Ovary (tissue), 9 donors: ENCODE data around the gene PTPN20. TPM values are rescaled to one million over a fixed set of nuclear protein-coding genes. Genes with fewer than 3 reads are reported as not detected.

Source experiments
- DNase-seq, 5 donors: peaks; one replicate each; pipeline ENCODE4 v3.0.0-alpha.2; 2019 to 2020
- H3K27ac ChIP-seq, 2 donors: fragments of 200-600 bp; one replicate each; pipeline versions ENCODE4 v1.5.1 to v1.8.0; 2019 to 2022
- H3K27me3 ChIP-seq: fragments of 200-600 bp; one replicate; pipeline ENCODE4 v1.8.0; 2022
- H3K36me3 ChIP-seq: fragments of 200-600 bp; sonication (generic); one replicate; pipeline ENCODE4 v1.5.1; 2019
- H3K4me1 ChIP-seq: one replicate; pipeline ENCODE4 v1.8.1; 2013; ENCODE audit warnings: mild to moderate bottlenecking, moderate library complexity; ENCODE audit not compliant: insufficient read depth
- H3K4me3 ChIP-seq: fragments of 200-600 bp; sonication (generic); one replicate; pipeline ENCODE4 v1.5.1; 2017
- H3K9me3 ChIP-seq, 2 donors: fragments of 200-600 bp in 1 of 2; sonication (generic) in 1 of 2; one replicate each; pipeline versions ENCODE4 v1.5.1 to v1.8.1; 2013 to 2019; ENCODE audit warnings: mild to moderate bottlenecking in 1 of 2, moderate library complexity in 1 of 2
- EP300 ChIP-seq: sonication (generic); formaldehyde crosslinking; IDR thresholded peaks from one replicate; pipeline ENCODE4 v1.6.1; 2017; ENCODE audit warnings: antibody characterized with exemption
- POLR2A ChIP-seq: fragments of 450-650 bp; IDR thresholded peaks from one replicate; pipeline ENCODE4 v1.6.1; 2017; ENCODE audit warnings: antibody characterized with exemption, mild to moderate bottlenecking, moderate library complexity
- WGBS, 3 donors: extraction: QIAGEN DNeasy Blood & Tissue Kit in 1 of 3; methylation state at CpG; one replicate each; pipeline versions ENCODE4 v1.1.5 to v1.1.7; 2013 to 2017; 5-methylcytosine and 5-hydroxymethylcytosine counted together
- intact Hi-C, 4 donors: fragments of 100-400 bp; cut with DNase I; formaldehyde crosslinking; loops; one replicate each; pipeline versions ENCODE4 v1.11.0 to v1.15.1; 2022 to 2023
- polyA plus RNA-seq, 2 donors: library from polyadenylated mRNA; stranded (reverse); fragments of 200-250 nt in 1 of 2; fragments of 350-450 nt in 1 of 2; fragmentation: Illumina TruSeq in 1 of 2; extraction: RNeasy Lipid Tissue Mini Kit (QIAGEN cat#74804) in 1 of 2; gene quantifications; one replicate each; pipeline ENCODE4 v1.2.3, GENCODE V29; 2013 to 2014
- total RNA-seq, 7 donors: library from RNA; depleted of rRNA in 2 of 7; stranded (reverse); fragments of >200 nt in 2 of 7; fragmentation: NEBNext Ultra II Directional in 3 of 7; extraction: Animal tissue kit (Norgen Biotek cat#: 25700) in 3 of 7; gene quantifications; one replicate each; pipeline versions ENCODE4 v1.1.0 to v1.2.4, GENCODE V29; 2016 to 2023
- TF ChIP-seq, protein P1 (sequence below), 3 donors: fragments of 450-650 bp in 2 of 3; fragments of 200-600 bp in 1 of 3; IDR thresholded peaks; one replicate each; pipeline versions ENCODE4 v1.5.1 to v1.8.0; 2016 to 2022; ENCODE audit warnings: antibody characterized with exemption in 3 of 3, mild to moderate bottlenecking in 1 of 3
- donor health status: DM: no; HTN: no; CAD: no; lungs with moderate emphysema.
- donor health status: DM: no; HTN: no; CAD: no.
- donor health status: Bipolar disorder and iron deficiency.
- donor health status: DM: yes; HTN: yes; CAD: no.
- donor health status: DM: no; HTN: no; CAD: no.
- donor health status: DM: yes; HTN: yes; CAD: no.

The PTPN20 gene
- total and polyA plus RNA-seq, 9 donors = 1.5 to 8.7 (median 5.0) TPM

DNA sequence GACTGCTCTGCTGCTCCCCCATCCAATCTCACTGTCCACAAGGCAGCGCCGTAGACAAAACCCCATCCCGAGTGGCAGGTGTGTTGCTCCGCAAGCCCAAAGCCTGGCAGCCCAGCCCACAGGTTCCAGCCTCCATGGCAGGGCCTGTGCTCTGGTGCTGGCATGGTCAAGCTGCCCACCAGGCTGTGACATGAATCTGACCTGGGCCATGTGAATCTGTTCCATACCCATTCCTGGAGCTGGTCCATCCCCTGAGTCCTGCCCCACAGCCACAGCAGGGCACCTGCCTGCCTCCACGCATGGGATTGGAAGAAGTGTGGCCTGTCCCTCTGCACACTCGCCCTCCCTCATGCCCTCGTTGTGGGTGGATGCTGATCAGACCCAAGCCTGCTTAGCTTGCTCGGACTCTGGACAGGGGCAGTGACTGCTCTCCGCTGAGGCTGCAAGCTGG is 128.8 kb downstream of the PTPN20 start:
- Histone ChIP-seq H3K4me1 (no peaks in the 10 kb centered on the region), H3K27me3 (no peaks in the 10 kb centered on the region), H3K4me3 (no peak overlapping the region), H3K36me3 (no peaks in the 10 kb centered on the region), H3K9me3 (no peaks in the 10 kb centered on the region), H3K27ac (no peak overlapping the region)
- 89 to 94% (median 91%) methylated on average over 8 to 9 of the region's 9 CpGs for WGBS, 3 donors
- TF ChIP-seq POLR2A (no peak), EP300 (no peak)
- TF ChIP-seq, protein P1, sequence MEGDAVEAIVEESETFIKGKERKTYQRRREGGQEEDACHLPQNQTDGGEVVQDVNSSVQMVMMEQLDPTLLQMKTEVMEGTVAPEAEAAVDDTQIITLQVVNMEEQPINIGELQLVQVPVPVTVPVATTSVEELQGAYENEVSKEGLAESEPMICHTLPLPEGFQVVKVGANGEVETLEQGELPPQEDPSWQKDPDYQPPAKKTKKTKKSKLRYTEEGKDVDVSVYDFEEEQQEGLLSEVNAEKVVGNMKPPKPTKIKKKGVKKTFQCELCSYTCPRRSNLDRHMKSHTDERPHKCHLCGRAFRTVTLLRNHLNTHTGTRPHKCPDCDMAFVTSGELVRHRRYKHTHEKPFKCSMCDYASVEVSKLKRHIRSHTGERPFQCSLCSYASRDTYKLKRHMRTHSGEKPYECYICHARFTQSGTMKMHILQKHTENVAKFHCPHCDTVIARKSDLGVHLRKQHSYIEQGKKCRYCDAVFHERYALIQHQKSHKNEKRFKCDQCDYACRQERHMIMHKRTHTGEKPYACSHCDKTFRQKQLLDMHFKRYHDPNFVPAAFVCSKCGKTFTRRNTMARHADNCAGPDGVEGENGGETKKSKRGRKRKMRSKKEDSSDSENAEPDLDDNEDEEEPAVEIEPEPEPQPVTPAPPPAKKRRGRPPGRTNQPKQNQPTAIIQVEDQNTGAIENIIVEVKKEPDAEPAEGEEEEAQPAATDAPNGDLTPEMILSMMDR (IDR thresholded peaks at IDR 0.05) = no peak
- peak in 1 of 5 donors; percentile 19 for DNase-seq
- intact Hi-C loops = no loop called here

DNA sequence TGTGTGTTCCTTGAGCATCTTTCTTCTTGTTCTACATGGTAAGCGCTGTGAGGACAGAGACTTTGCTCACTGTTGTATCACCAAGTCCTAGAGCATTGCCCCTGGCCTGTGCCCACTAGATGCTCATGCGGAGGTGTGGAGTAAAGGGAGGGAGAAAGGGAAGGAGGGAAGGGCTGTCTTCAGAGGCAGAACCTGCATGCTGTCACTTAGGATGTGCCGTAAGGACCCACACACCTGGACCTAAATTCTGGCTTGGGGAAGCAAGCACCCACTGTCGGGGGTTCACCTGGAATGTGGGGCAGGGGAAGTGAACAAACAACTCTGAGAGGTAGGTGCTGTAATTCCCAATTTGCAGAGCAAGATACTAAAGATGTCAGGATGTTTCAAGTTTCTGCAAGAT is 129.5 kb downstream of the PTPN20 start:
- Histone ChIP-seq H3K4me3 (no peak overlapping the region), H3K4me1 (no peaks in the 10 kb centered on the region), H3K36me3 (no peaks in the 10 kb centered on the region), H3K27me3 (no peaks in the 10 kb centered on the region), H3K27ac (no peak overlapping the region), H3K9me3 (no peaks in the 10 kb centered on the region)
- WGBS, 3 donors = 85 to 93% (median 88%) methylated on average over 4 of the region's 4 CpGs
- no peak for DNase-seq
- TF ChIP-seq, protein P1 (IDR thresholded peaks at IDR 0.05) = no peak
- TF ChIP-seq POLR2A = no peak
- no peak for TF ChIP-seq EP300
- intact Hi-C loops = no loop called here

DNA sequence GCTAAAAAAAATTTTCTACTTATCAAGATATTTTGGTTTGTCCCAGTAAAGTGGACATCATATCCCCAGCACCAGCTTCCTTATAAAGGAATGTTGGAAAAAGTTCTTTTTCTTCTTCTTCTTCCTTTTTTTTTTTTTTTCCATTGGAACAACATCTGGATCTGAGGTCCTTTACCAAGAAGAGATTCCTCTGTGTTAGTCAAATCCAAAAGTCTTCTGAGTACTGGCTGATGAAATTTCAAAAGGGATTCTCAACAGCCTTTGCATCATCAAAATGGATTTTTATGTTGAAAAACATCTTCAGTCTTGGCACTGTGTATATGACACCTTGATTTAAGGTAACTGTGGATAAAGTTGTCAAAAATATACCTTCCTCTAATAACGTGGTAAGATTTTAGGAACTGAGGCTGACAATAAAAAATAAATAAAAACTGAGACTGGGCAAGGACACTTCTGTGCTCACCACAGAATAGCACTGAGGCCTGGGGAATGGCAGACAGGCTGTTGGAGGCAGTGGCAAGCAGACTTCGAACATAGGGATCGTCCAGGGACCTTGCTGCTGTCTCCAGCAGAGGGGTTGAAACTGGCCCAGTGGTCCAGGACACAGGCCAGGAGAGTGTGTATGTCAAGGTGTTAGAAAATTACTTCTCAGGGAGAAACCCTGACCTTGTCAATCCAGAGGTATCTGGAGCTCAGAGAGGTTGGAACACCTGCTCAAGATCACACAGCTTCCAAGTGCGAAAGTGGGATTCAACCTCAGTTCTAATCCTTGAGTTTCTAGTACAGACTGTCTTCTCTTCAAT is 130.4 kb downstream of the PTPN20 start:
- TF ChIP-seq EP300 = no peak
- TF ChIP-seq, protein P1 (IDR thresholded peaks at IDR 0.05) = no peak
- TF ChIP-seq POLR2A = no peak
- Histone ChIP-seq H3K36me3 (no peaks in the 10 kb centered on the region), H3K27me3 (no peaks in the 10 kb centered on the region), H3K9me3 (no peaks in the 10 kb centered on the region), H3K4me1 (no peaks in the 10 kb centered on the region), H3K4me3 (no peak overlapping the region), H3K27ac (no peak overlapping the region)
- peak in 1 of 5 donors; percentile 14 for DNase-seq
- intact Hi-C loops = no loop called here
- WGBS, 3 donors = 74 to 76% (median 75%) methylated on average over 4 of the region's 4 CpGs

DNA sequence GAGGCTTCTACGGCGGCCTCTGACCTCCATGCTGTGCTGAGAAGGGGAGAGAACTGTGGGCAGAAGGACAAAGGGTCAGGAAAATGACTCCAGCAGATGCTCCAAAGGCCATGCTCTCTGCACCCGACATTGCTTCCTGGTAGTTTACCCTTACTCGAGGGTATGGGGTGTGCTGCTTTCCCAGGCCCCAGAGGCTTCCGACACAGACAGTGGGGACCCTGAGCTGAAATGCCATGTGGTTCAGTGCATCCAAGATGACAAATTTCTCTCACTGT is 130.9 kb downstream of the PTPN20 start:
- no peaks in the 10 kb centered on the region for H3K9me3 ChIP-seq
- no peak overlapping the region for H3K4me3 ChIP-seq
- no peaks in the 10 kb centered on the region for H3K27me3 ChIP-seq
- H3K36me3 ChIP-seq = no peaks in the 10 kb centered on the region
- WGBS, 3 donors = 81 to 85% (median 84%) methylated on average over 5 of the region's 5 CpGs
- H3K4me1 ChIP-seq = no peaks in the 10 kb centered on the region
- H3K27ac ChIP-seq = no peak overlapping the region
- DNase-seq = peak in 1 of 5 donors; percentile 6
- TF ChIP-seq, protein P1 (IDR thresholded peaks at IDR 0.05) = no peak
- no peak for TF ChIP-seq EP300
- TF ChIP-seq POLR2A = no peak
- intact Hi-C loops = no loop called here
